ENCODE data around the gene TPSAB1. TPM values are rescaled to one million over a fixed set of nuclear protein-coding genes. Genes with fewer than 3 reads are reported as not detected.
"Not testable (repeated sequence)": the region's sequence is repeated elsewhere in the genome, so short reads cannot be mapped to it uniquely, and the experiment has no call there.

TPSAB1 gene
- total RNA-seq, result not detected

DNA sequence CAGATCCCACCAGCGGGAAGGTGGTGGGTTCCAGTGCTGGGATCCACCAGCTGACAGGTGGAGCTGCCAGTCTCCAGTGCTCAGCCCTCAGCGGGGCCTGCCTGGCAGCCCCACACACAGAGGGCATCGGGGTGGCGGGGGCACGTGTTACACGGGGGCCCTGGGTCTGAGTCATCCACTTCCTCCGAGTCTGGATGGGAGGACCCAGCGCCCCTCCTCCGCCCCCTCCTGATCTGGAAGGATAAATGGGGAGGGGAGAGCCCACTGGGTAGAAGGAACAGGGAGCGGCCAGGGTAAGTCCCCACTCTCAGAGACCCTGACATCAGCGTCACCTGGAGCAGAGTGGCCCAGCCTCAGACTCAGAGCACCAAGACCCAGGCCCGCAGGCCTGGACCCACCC is at the start of gene TPSAB1:
TSS of gene TPSAB1 (plus strand) at position 270 of the 400 bp plus-strand sequence. CDS start 234 bp downstream, outside the sequence.
- H3K4me1 Mint-ChIP-seq (ENCODE audit: low read depth); H3K36me3 Mint-ChIP-seq (ENCODE audit: low read depth); POLR2A ChIA-PET; DNase-seq; ATAC-seq; H3K27me3 Mint-ChIP-seq; H3K9me3 Mint-ChIP-seq; CTCF ChIA-PET; intact Hi-C loops (cut with micrococcal nuclease); H3K27ac Mint-ChIP-seq; H3K4me3 Mint-ChIP-seq: not testable (repeated sequence)

- H3K4me1 Mint-ChIP-seq (ENCODE audit: low read depth); intact Hi-C loops (cut with micrococcal nuclease); CTCF ChIA-PET; H3K4me3 Mint-ChIP-seq; ATAC-seq; H3K27ac Mint-ChIP-seq; POLR2A ChIA-PET; H3K36me3 Mint-ChIP-seq (ENCODE audit: low read depth); H3K27me3 Mint-ChIP-seq; H3K9me3 Mint-ChIP-seq; DNase-seq: not testable (repeated sequence)
Measured at GRCh38 chr16:1190789-1191188, 49.7 kb upstream of the TPSAB1 start.

GRCh38 chr16:1192384-1193073 is 48.0 kb upstream of the TPSAB1 start:
- intact Hi-C loops (cut with micrococcal nuclease), result no loop called here
- H3K4me3 Mint-ChIP-seq, result no peak overlapping the region
- DNase-seq (no peak), ATAC-seq (no peak)
- no peaks in the 10 kb centered on the region for H3K27me3 Mint-ChIP-seq
- no peaks in the 10 kb centered on the region for H3K36me3 Mint-ChIP-seq (ENCODE audit: low read depth)
- no peak for TF ChIP-seq CTCF (IDR thresholded peaks at IDR 0.05)
- no peaks in the 10 kb centered on the region for H3K9me3 Mint-ChIP-seq
- CTCF ChIA-PET, result no interaction called here
- POLR2A ChIA-PET, result no interaction called here
- no peak overlapping the region for H3K27ac Mint-ChIP-seq
- no peaks in the 10 kb centered on the region for H3K4me1 Mint-ChIP-seq (ENCODE audit: low read depth)

- POLR2A ChIA-PET, result no interaction called here
- Mint-ChIP-seq H3K27me3 (no peaks in the 10 kb centered on the region), H3K27ac (no peak overlapping the region), H3K4me1 (ENCODE audit: low read depth) (no peaks in the 10 kb centered on the region), H3K4me3 (no peak overlapping the region), H3K9me3 (no peaks in the 10 kb centered on the region), H3K36me3 (ENCODE audit: low read depth) (no peaks in the 10 kb centered on the region)
- CTCF ChIA-PET, result interaction anchor here (0.9 to 1.0 kb wide), 2 partner anchors 93 to 223 kb away, joined by 3 read pairs; no protein-coding TSS in a partner anchor
- ATAC-seq (no peak), DNase-seq (no peak)
- intact Hi-C loops (cut with micrococcal nuclease), result no loop called here
- no peak for TF ChIP-seq CTCF (IDR thresholded peaks at IDR 0.05)
Measured at GRCh38 chr16:1193143-1193824, 47.2 kb upstream of the TPSAB1 start.

- ChIA-PET CTCF (interaction anchor here (0.9 to 1.0 kb wide), 2 partner anchors 93 to 224 kb away, joined by 3 read pairs; no protein-coding TSS in a partner anchor), POLR2A (no interaction called here)
- DNase-seq, result no peak
- no peak for TF ChIP-seq CTCF (IDR thresholded peaks at IDR 0.05)
- no peak for ATAC-seq
- Mint-ChIP-seq H3K27ac (no peak overlapping the region), H3K4me3 (no peak overlapping the region), H3K4me1 (ENCODE audit: low read depth) (no peaks in the 10 kb centered on the region), H3K36me3 (ENCODE audit: low read depth) (no peaks in the 10 kb centered on the region), H3K9me3 (no peaks in the 10 kb centered on the region), H3K27me3 (no peaks in the 10 kb centered on the region)
- intact Hi-C loops (cut with micrococcal nuclease), result no loop called here
Measured at GRCh38 chr16:1193825-1194581, 46.5 kb upstream of the TPSAB1 start.

Data from activated CD8-positive, alpha-beta T cell treated with anti-CD3 and anti-CD28 coated beads for 36 hours (primary cell).